ENCODE data around the gene TPRG1L.

Gene TPRG1L

GRCh38 chr1:3671371-3672180, 46.8 kb downstream of the TPRG1L start:
- Histone ChIP-seq H3K9ac (ENCODE audit: low read depth, low read length) (peak overlapping the region; percentile 14; the same call in 1 of the 2 replicates), H3K36me3 (ENCODE audit: insufficient read depth, low read length) (no peaks in the 10 kb centered on the region), H3K4me1 (ENCODE audit: insufficient read depth, low read length) (peaks cover 13% of the 10 kb centered on the region), H3K27me3 (ENCODE audit: insufficient read depth, low read length) (peaks cover 9% of the 10 kb centered on the region), H3K4me3 (ENCODE audit: low read length) (no peak overlapping the region), H3K27ac (ENCODE audit: low read depth, low read length) (no peak overlapping the region), H3K9me3 (ENCODE audit: insufficient read depth, low read depth, low read length) (no peaks in the 10 kb centered on the region)
- 57% methylated on average over 29 of the region's 29 CpGs for WGBS

GRCh38 chr1:3672231-3672970, 47.6 kb downstream of the TPRG1L start:
- Histone ChIP-seq H3K4me1 (ENCODE audit: insufficient read depth, low read length) (peaks cover 13% of the 10 kb centered on the region), H3K27me3 (ENCODE audit: insufficient read depth, low read length) (peaks cover 9% of the 10 kb centered on the region), H3K4me3 (ENCODE audit: low read length) (no peak overlapping the region), H3K9ac (ENCODE audit: low read depth, low read length) (no peak overlapping the region), H3K27ac (ENCODE audit: low read depth, low read length) (no peak overlapping the region), H3K36me3 (ENCODE audit: insufficient read depth, low read length) (no peaks in the 10 kb centered on the region), H3K9me3 (ENCODE audit: insufficient read depth, low read depth, low read length) (no peaks in the 10 kb centered on the region)
- 87% methylated on average over 21 of the region's 21 CpGs for WGBS

- Histone ChIP-seq H3K4me1 (ENCODE audit: insufficient read depth, low read length) (peaks cover 14% of the 10 kb centered on the region), H3K9ac (ENCODE audit: low read depth, low read length) (no peak overlapping the region), H3K27ac (ENCODE audit: low read depth, low read length) (no peak overlapping the region), H3K9me3 (ENCODE audit: insufficient read depth, low read depth, low read length) (no peaks in the 10 kb centered on the region), H3K27me3 (ENCODE audit: insufficient read depth, low read length) (peaks cover 9% of the 10 kb centered on the region), H3K36me3 (ENCODE audit: insufficient read depth, low read length) (no peaks in the 10 kb centered on the region), H3K4me3 (ENCODE audit: low read length) (no peak overlapping the region)
- WGBS: 92% methylated on average over 17 of the region's 17 CpGs
Observed at GRCh38 chr1:3672971-3673361, 48.2 kb downstream of the TPRG1L start.

GRCh38 chr1:3673381-3674099, 48.7 kb downstream of the TPRG1L start:
- no peak overlapping the region for H3K27ac ChIP-seq (ENCODE audit: low read depth, low read length)
- H3K9ac ChIP-seq (ENCODE audit: low read depth, low read length): no peak overlapping the region
- no peaks in the 10 kb centered on the region for H3K9me3 ChIP-seq (ENCODE audit: insufficient read depth, low read depth, low read length)
- H3K27me3 ChIP-seq (ENCODE audit: insufficient read depth, low read length): peaks cover 9% of the 10 kb centered on the region
- 89% methylated on average over 25 of the region's 25 CpGs for WGBS
- H3K4me3 ChIP-seq (ENCODE audit: low read length): no peak overlapping the region
- H3K36me3 ChIP-seq (ENCODE audit: insufficient read depth, low read length): no peaks in the 10 kb centered on the region
- peaks cover 17% of the 10 kb centered on the region for H3K4me1 ChIP-seq (ENCODE audit: insufficient read depth, low read length)

GRCh38 chr1:3674100-3675094, 49.6 kb downstream of the TPRG1L start:
- no peak overlapping the region for H3K27ac ChIP-seq (ENCODE audit: low read depth, low read length)
- 79% methylated on average over 30 of the region's 30 CpGs for WGBS
- peaks cover 11% of the 10 kb centered on the region for H3K27me3 ChIP-seq (ENCODE audit: insufficient read depth, low read length)
- H3K4me1 ChIP-seq (ENCODE audit: insufficient read depth, low read length): peaks cover 16% of the 10 kb centered on the region
- no peak overlapping the region for H3K4me3 ChIP-seq (ENCODE audit: low read length)
- H3K9me3 ChIP-seq (ENCODE audit: insufficient read depth, low read depth, low read length): no peaks in the 10 kb centered on the region
- no peaks in the 10 kb centered on the region for H3K36me3 ChIP-seq (ENCODE audit: insufficient read depth, low read length)
- no peak overlapping the region; the same call in 1 of the 2 replicates for H3K9ac ChIP-seq (ENCODE audit: low read depth, low read length)

DNA sequence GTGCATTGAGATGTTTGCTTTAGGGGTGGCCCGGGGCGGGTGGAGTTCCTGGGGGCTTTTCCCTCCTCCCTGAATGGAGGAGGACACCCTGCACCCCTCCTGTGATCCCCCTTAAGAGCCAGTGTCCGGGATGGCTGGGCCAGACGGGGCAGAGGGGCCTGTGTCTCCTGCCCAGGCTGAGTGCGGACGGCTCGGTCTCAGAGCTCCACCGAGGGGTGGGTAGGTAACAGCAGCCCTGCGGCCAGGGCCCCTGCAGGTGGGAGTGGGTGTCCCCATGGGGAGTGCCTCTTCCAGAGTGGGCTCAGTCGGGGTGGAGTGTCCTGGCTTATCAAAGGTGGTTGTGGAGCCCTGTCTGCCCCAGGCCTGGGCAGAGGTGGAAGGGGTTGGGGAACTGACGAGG, 50.6 kb downstream of the TPRG1L start:
- H3K27ac ChIP-seq (ENCODE audit: low read depth, low read length): no peak overlapping the region
- H3K27me3 ChIP-seq (ENCODE audit: insufficient read depth, low read length): peaks cover 16% of the 10 kb centered on the region
- WGBS: 89% methylated on average over 11 of the region's 11 CpGs
- peaks cover 16% of the 10 kb centered on the region for H3K4me1 ChIP-seq (ENCODE audit: insufficient read depth, low read length)
- peak overlapping the region; percentile 23; the same call in 1 of the 2 replicates for H3K4me3 ChIP-seq (ENCODE audit: low read length)
- H3K9ac ChIP-seq (ENCODE audit: low read depth, low read length): peak overlapping the region; percentile 36; the same call in 1 of the 2 replicates
- no peaks in the 10 kb centered on the region for H3K36me3 ChIP-seq (ENCODE audit: insufficient read depth, low read length)
- H3K9me3 ChIP-seq (ENCODE audit: insufficient read depth, low read depth, low read length): no peaks in the 10 kb centered on the region

GRCh38 chr1:3676581-3677470, 52.0 kb downstream of the TPRG1L start:
- H3K9me3 ChIP-seq (ENCODE audit: insufficient read depth, low read depth, low read length): no peaks in the 10 kb centered on the region
- no peak overlapping the region for H3K27ac ChIP-seq (ENCODE audit: low read depth, low read length)
- peaks cover 16% of the 10 kb centered on the region for H3K27me3 ChIP-seq (ENCODE audit: insufficient read depth, low read length)

DNA sequence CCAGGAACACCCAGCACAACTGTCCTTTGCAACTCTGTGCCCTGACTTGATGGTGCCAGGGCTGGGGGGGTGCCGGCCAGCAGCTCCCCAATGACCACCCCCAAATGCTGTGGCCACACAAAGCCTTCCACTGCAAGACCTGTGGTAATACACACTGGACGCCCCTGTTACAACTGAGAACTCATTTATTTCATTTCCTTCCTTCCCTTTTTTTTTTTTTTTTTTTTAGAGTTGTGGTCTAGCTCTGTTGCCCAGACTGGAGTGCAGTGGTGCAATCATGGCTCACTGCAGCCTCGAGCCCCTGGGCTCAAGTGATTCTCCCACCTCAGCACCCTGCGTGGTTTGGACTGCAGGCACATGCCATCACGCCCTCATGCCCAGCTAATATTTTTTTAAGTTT, 52.7 kb downstream of the TPRG1L start:
- H3K4me3 ChIP-seq (ENCODE audit: low read length): no peak overlapping the region
- no peak overlapping the region for H3K9ac ChIP-seq (ENCODE audit: low read depth, low read length)
- H3K9me3 ChIP-seq (ENCODE audit: insufficient read depth, low read depth, low read length): no peaks in the 10 kb centered on the region
- no peak overlapping the region for H3K27ac ChIP-seq (ENCODE audit: low read depth, low read length)
- 74% methylated on average over 5 of the region's 5 CpGs for WGBS
- H3K27me3 ChIP-seq (ENCODE audit: insufficient read depth, low read length): peaks cover 12% of the 10 kb centered on the region
- H3K36me3 ChIP-seq (ENCODE audit: insufficient read depth, low read length): no peaks in the 10 kb centered on the region
- H3K4me1 ChIP-seq (ENCODE audit: insufficient read depth, low read length): peaks cover 16% of the 10 kb centered on the region

More at GRCh38 chr1:3676581-3677470, 52.0 kb downstream of the TPRG1L start:
- Histone ChIP-seq H3K4me1 (ENCODE audit: insufficient read depth, low read length) (peaks cover 16% of the 10 kb centered on the region), H3K36me3 (ENCODE audit: insufficient read depth, low read length) (no peaks in the 10 kb centered on the region), H3K9ac (ENCODE audit: low read depth, low read length) (no peak overlapping the region), H3K4me3 (ENCODE audit: low read length) (no peak overlapping the region)
- whole genome bisulfite sequencing: 89% methylated on average over 22 of the region's 22 CpGs

- no peak overlapping the region for H3K9ac ChIP-seq (ENCODE audit: low read depth, low read length)
- H3K9me3 ChIP-seq (ENCODE audit: insufficient read depth, low read depth, low read length): no peaks in the 10 kb centered on the region
- no peak overlapping the region for H3K4me3 ChIP-seq (ENCODE audit: low read length)
- WGBS: 79% methylated on average over 21 of the region's 21 CpGs
- H3K27ac ChIP-seq (ENCODE audit: low read depth, low read length): no peak overlapping the region
- no peaks in the 10 kb centered on the region for H3K36me3 ChIP-seq (ENCODE audit: insufficient read depth, low read length)
- H3K4me1 ChIP-seq (ENCODE audit: insufficient read depth, low read length): peaks cover 16% of the 10 kb centered on the region
- H3K27me3 ChIP-seq (ENCODE audit: insufficient read depth, low read length): peaks cover 17% of the 10 kb centered on the region
Observed at GRCh38 chr1:3678361-3679097, 53.7 kb downstream of the TPRG1L start.

Data from HUES64 (cell line).